ES-I3 (cell line): ENCODE data around the gene ADRB2.
"Not testable (repeated sequence)": the region's sequence is repeated elsewhere in the genome, so short reads cannot be mapped to it uniquely, and the experiment has no call there.

Experiments used
- H3K36me3 ChIP-seq: 2 replicates; pipeline ENCODE4 v1.6.1; 2013; ENCODE audit warnings: mild to moderate bottlenecking, low read length, control low read depth, moderate library complexity; ENCODE audit not compliant: insufficient read depth
- H3K4me1 ChIP-seq: 2 replicates; pipeline ENCODE4 v1.6.1; 2013; ENCODE audit warnings: mild to moderate bottlenecking, control low read depth, low read length; ENCODE audit not compliant: insufficient read depth
- H3K9ac ChIP-seq: 2 replicates; pipeline ENCODE4 v1.6.1; 2013; ENCODE audit warnings: low read depth, mild to moderate bottlenecking, low read length, moderate library complexity
- H3K9me3 ChIP-seq: 2 replicates; pipeline ENCODE4 v1.6.1; 2013; ENCODE audit warnings: mild to moderate bottlenecking, low read length, moderate library complexity; ENCODE audit not compliant: control insufficient read depth, insufficient read depth

Gene ADRB2

DNA sequence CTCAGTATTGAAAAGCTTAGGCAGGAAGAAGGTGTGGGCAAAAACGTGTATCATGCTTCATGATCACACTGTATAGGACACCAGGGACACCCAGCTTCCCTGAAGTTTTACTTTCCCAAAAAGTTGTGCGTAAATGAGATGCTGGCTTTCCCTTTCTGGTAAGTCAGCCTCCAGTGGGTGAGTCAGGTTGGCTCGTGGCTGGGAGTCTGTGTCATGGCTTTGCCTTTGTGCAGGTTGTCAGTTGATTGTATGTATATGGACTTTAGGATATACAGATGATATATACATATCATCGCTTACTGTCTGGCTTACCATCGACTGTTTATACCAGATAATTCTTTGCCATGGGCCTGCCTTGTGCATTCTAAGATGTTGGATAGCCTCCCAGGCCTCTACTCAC lies 34.2 kb downstream of the ADRB2 start:
- Histone ChIP-seq H3K9me3 (no peaks in the 10 kb centered on the region; the same call in 1 of the 2 replicates), H3K36me3 (no peaks in the 10 kb centered on the region), H3K9ac (no peak overlapping the region), H3K4me1 (peaks cover 6% of the 10 kb centered on the region; the same call in 1 of the 2 replicates)

DNA sequence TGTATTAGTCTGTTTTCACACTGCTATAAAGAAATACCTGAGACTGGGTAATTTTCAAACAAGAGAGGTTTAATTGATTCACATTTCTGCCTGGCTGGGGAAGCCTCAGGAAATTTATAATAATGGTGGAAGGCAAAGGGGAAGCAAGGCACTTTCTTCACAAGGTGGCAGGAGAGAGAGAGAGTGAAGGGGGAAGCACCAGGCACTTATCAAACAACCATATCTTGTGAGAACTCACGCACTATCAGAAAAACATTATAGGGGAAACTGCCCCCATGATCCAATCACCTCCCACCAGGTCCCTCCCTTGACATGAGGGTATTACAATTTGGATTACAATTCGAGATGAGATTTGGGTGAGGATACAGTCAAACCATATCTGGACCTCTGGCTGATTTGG lies 34.7 kb downstream of the ADRB2 start:
- Histone ChIP-seq H3K36me3 (no peaks in the 10 kb centered on the region), H3K4me1 (peaks cover 6% of the 10 kb centered on the region; the same call in 1 of the 2 replicates), H3K9me3 (no peaks in the 10 kb centered on the region; the same call in 1 of the 2 replicates), H3K9ac (no peak overlapping the region)

DNA sequence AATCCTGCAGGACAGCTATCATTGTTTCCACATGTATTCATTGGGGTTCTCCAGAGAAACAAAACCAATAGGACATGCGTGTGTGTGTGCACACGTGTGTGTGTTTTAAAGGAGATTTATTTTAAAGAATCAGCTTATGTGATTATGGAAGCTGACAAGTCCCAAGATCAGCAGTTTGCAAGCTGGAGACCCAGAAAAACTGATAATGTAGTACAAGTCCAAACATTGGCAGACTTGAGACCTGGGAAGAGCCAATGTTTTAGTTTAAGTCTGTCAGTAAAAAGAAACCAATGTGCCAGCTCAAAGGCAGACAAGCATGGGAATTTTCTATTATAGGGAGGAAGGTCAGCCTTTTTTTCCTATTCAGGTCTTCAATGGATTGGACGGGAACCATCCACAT lies 35.3 kb downstream of the ADRB2 start:
- Histone ChIP-seq H3K4me1 (peaks cover 6% of the 10 kb centered on the region; the same call in 1 of the 2 replicates), H3K9ac (no peak overlapping the region), H3K36me3 (no peaks in the 10 kb centered on the region), H3K9me3 (no peaks in the 10 kb centered on the region; the same call in 1 of the 2 replicates)

DNA sequence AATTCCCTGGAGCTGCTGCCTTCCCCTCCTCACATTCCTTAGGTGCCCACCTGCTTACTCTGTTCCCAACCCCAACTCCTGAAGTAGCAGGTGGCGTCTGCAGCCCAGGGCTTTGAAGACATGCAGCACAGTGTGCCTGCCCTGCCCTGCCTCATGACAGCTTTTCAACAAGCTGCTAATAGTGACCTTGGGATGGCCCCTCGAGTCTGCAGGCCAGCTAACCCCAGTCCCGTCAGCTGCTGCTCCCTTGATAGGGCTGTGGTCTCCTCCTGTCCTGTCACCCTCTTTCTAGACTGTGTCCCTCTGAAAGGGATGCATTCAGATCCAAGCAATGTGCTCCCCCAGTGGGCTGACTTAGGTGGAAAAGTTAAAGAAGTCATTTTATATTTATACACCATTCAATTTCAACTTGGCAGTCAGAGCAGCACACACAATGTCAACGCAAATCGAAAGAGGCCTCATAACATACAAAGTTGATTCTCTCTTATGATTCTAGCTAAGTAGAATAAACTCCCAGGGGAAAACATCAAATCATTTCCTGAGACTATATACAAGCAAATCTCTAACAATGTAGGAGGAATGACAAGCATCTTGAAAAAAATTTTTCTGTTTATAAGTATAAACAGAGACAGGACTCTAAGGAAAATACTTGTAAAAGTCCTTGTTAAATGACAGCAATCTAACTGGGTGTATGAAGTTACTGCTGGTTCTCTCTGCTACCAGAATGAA lies 37.9 kb downstream of the ADRB2 start:
- H3K36me3 ChIP-seq: no peaks in the 10 kb centered on the region
- H3K9ac ChIP-seq: no peak overlapping the region
- H3K9me3 ChIP-seq: no peaks in the 10 kb centered on the region; the same call in 1 of the 2 replicates
- 0 out of 2 replicates have a peak, but pooled peaks cover 1% of the 10 kb centered on the region for H3K4me1 ChIP-seq

DNA sequence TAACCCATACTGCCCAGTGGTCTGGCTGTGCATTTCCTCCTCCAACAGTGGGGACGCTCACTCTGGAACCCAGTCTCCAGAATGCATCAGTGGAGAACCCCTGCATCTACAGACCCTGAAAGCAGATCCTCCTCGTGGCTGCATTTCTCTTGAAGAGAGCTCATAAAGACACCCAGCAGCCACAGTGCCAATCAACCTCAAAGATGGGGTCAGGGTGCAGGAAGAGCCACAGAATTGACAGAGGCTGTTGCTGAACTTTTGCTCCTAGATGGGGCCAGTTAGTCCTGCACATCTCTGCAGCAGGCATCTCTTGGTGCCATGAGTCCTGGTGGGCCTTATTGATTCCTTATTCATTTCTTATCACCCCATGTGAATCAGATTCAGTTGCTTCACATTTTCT lies 39.6 kb downstream of the ADRB2 start:
- Histone ChIP-seq H3K9me3 (no peaks in the 10 kb centered on the region; the same call in 1 of the 2 replicates), H3K9ac (no peak overlapping the region), H3K36me3 (no peaks in the 10 kb centered on the region), H3K4me1 (no peaks in the 10 kb centered on the region)

DNA sequence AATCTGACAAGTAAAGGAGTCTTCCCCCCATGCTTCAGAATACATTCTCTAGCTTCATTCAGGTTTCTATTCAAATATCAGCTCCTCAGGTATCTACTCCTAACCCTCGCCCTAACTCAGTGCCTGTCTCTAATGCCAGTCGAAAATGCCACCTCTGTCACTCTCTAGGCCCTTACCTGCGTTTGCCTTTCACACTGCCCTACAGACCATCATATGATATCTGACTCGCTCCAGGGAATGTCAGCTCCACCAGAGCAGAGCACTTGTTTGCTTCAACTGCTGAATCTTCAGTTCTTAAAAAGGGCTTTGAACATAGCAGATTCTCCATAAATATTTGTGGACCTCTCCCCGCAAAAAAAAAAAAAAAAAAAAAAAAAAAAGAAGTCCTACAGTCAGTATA lies 46.7 kb downstream of the ADRB2 start:
- Histone ChIP-seq H3K4me1 (0 out of 2 replicates have a peak, but pooled peaks cover 10% of the 10 kb centered on the region), H3K9me3 (no peaks in the 10 kb centered on the region), H3K36me3 (no peaks in the 10 kb centered on the region), H3K9ac (no peak overlapping the region)

DNA sequence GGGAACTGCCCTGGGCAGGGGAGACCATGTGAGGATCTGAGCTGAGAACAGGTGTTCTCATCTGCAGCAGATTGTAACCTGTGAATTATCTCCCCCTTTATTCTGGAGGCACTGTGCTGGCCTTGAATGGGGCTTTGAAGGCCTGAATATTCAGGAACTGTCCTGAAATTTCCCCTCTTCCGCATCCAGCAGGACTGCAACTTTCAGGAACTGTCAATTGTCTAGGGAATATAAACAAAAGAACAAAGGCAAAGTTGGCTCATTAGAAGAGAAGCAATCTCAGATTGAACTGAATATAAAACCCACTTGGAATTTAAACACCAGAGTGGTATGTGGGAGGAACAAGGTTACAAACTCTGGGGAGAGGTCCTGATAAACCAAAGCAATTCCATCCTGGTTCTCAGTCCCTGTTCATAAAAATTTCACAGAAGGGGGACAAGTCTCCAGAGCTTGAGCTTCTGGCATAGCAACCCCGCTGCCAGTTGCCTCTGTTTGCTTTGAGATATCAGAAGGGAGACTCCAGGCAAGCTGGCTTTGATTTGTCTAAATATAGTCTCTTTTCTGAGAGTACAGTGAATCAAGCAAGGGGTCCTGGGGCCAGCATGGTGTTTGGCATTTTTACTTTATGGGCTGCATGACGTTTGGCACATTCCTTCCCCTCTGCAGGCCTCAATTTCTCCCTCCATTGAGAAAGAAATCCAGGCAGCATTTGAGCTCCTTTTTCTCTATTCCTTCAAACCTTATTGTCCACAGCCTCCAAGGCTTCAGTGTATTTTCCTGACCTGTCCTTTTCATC lies 47.5 kb downstream of the ADRB2 start:
- H3K9me3 ChIP-seq: no peaks in the 10 kb centered on the region
- no peaks in the 10 kb centered on the region for H3K36me3 ChIP-seq
- 0 out of 2 replicates have a peak, but pooled peaks cover 10% of the 10 kb centered on the region for H3K4me1 ChIP-seq
- H3K9ac ChIP-seq: no peak overlapping the region

DNA sequence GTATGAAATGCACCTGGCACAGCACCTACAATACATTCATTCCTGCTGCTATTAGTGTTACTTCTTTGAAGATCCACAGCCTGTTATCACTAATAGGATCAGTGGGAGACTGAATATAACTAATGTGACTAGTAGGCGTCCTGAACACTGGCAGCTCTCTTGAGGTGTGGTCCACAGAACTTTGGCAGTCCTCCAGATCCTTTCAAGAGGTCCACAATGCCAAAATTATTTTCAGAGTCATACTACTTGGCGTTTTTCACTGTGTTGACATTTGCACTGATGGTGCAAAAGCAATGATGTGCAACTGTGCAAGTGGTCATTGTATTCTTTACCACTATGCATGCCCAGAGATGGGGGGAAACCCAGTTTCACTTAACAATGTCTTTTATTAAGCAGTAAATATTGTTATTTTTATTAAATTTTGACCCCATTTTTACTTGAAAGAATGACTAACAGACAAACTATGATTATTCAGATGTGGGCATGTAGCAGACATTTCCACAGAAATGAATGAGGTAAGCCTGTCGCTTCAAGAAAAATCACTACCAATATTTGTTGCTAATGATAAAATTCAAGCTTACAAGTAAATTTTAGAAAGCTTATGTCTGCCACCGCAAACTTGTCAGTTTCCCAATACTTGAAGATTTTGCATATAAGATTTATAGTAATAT lies 48.9 kb downstream of the ADRB2 start:
- no peaks in the 10 kb centered on the region for H3K36me3 ChIP-seq
- H3K9ac ChIP-seq: no peak overlapping the region
- peaks cover 11% of the 10 kb centered on the region; the same call in 1 of the 2 replicates for H3K4me1 ChIP-seq
- H3K9me3 ChIP-seq: no peaks in the 10 kb centered on the region

DNA sequence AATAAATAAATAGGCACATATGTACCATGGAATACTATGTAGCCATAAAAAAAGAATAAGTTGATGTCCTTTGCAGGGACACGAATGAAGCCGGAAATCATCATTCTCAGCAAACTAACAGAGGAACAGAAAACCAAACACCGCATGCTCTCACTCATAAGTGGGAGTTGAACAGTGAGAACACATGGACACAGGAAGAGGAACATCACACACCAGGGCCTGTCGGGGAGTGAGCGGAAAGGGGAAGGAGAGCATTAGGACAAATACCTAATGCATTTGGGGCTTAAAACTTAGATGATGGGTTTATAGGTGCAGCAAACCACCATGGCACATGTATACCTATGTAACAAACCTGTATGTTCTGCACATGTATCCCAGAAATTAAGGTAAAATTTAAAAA lies 51.0 kb downstream of the ADRB2 start:
- H3K9me3 ChIP-seq, H3K36me3 ChIP-seq, H3K9ac ChIP-seq: not testable (repeated sequence)
- H3K4me1 ChIP-seq: peaks cover 16% of the 10 kb centered on the region; the same call in 1 of the 2 replicates
